H9 (cell line): ENCODE measurements around the gene NAA30. TPM values are rescaled to one million over a fixed set of nuclear protein-coding genes. Genes with fewer than 3 reads are reported as not detected.

Source experiments
- DNase-seq: peaks from one replicate; pipeline ENCODE4 v3.0.0-alpha.2; 2017
- H2AFZ ChIP-seq: one replicate; pipeline ENCODE4 v1.6.1; 2013; ENCODE audit warnings: mild to moderate bottlenecking, low read length, control low read depth, moderate library complexity
- H2AK5ac ChIP-seq: 2 replicates; pipeline ENCODE4 v1.6.1; 2013; ENCODE audit warnings: low read length, control low read depth, mixed read lengths; ENCODE audit not compliant: insufficient read length
- H2BK120ac ChIP-seq: one replicate; pipeline ENCODE4 v1.6.1; 2013; ENCODE audit warnings: low read depth, mild to moderate bottlenecking, low read length, control low read depth, inconsistent platforms; ENCODE audit not compliant: poor library complexity, severe bottlenecking
- H2BK12ac ChIP-seq: 2 replicates; pipeline ENCODE4 v1.6.1; 2013; ENCODE audit warnings: low read length, control low read depth, mixed read lengths, low read depth; ENCODE audit not compliant: insufficient read length
- H2BK15ac ChIP-seq: 2 replicates; pipeline ENCODE4 v1.6.1; 2013; ENCODE audit warnings: low read depth, low read length, control low read depth
- H2BK20ac ChIP-seq: one replicate; pipeline ENCODE4 v1.6.1; 2013; ENCODE audit warnings: low read depth, mild to moderate bottlenecking, low read length, control low read depth, inconsistent platforms; ENCODE audit not compliant: poor library complexity, severe bottlenecking
- H2BK5ac ChIP-seq: 2 replicates; pipeline ENCODE4 v1.6.1; 2013; ENCODE audit warnings: low read length, control low read depth, mixed read lengths; ENCODE audit not compliant: insufficient read length
- H3K14ac ChIP-seq: 2 replicates; pipeline ENCODE4 v1.6.1; 2013; ENCODE audit warnings: low read length, control low read depth; ENCODE audit not compliant: insufficient read depth
- H3K18ac ChIP-seq: 2 replicates; pipeline ENCODE4 v1.6.1; 2013; ENCODE audit warnings: low read depth, mild to moderate bottlenecking, mixed read lengths, low read length, control low read depth; ENCODE audit not compliant: insufficient read length
- H3K23ac ChIP-seq: 2 replicates; pipeline ENCODE4 v1.6.1; 2013; ENCODE audit warnings: low read length, control low read depth, mixed read lengths, low read depth; ENCODE audit not compliant: insufficient read length
- H3K23me2 ChIP-seq: 2 replicates; pipeline ENCODE4 v1.6.1; 2013; ENCODE audit warnings: low read depth, mild to moderate bottlenecking, mixed read lengths, low read length, control low read depth; ENCODE audit not compliant: insufficient read length, poor library complexity, severe bottlenecking
- H3K27ac ChIP-seq: 2 replicates; pipeline ENCODE4 v1.5.1; 2013; ENCODE audit warnings: low read length, control low read depth, mixed read lengths, low read depth; ENCODE audit not compliant: insufficient read length
- H3K27me3 ChIP-seq: 2 replicates; pipeline ENCODE4 v1.6.1; 2013; ENCODE audit warnings: low read length, control low read depth, inconsistent platforms; ENCODE audit not compliant: insufficient read depth
- H3K4ac ChIP-seq: 2 replicates; pipeline ENCODE4 v1.6.1; 2013; ENCODE audit warnings: low read depth, mild to moderate bottlenecking, control low read depth, inconsistent platforms, low read length, moderate library complexity
- H3K4me1 ChIP-seq: 2 replicates; pipeline ENCODE4 v1.6.1; 2013; ENCODE audit warnings: low read length, control low read depth, inconsistent platforms; ENCODE audit not compliant: insufficient read depth
- H3K4me2 ChIP-seq: 2 replicates; pipeline ENCODE4 v1.6.1; 2013; ENCODE audit warnings: low read length, control low read depth, mixed read lengths; ENCODE audit not compliant: insufficient read length, insufficient read depth
- H3K56ac ChIP-seq: 2 replicates; pipeline ENCODE4 v1.6.1; 2013; ENCODE audit warnings: low read depth, mild to moderate bottlenecking, mixed read lengths, low read length, control low read depth; ENCODE audit not compliant: insufficient read length
- H3K79me1 ChIP-seq: 2 replicates; pipeline ENCODE4 v1.6.1; 2013; ENCODE audit warnings: low read depth, mild to moderate bottlenecking, moderate library complexity, low read length, control low read depth, inconsistent platforms; ENCODE audit not compliant: insufficient read depth, poor library complexity, severe bottlenecking
- H3K79me2 ChIP-seq: 2 replicates; pipeline ENCODE4 v1.6.1; 2013; ENCODE audit warnings: low read length, control low read depth, inconsistent platforms; ENCODE audit not compliant: insufficient read depth
- H3K9ac ChIP-seq: 2 replicates; pipeline ENCODE4 v1.6.1; 2013; ENCODE audit warnings: low read length, control low read depth, mixed read lengths; ENCODE audit not compliant: insufficient read length; ENCODE audit errors: extremely low read depth
- H3K9me3 ChIP-seq: one replicate; pipeline ENCODE4 v1.6.1; 2013; ENCODE audit warnings: low read depth, low read length, inconsistent platforms; ENCODE audit not compliant: control insufficient read depth
- H3T11ph ChIP-seq: one replicate; pipeline ENCODE4 v1.6.1; 2013; ENCODE audit warnings: mild to moderate bottlenecking, low read length, control low read depth, inconsistent platforms
- H4K20me1 ChIP-seq: one replicate; pipeline ENCODE4 v1.6.1; 2013; ENCODE audit not compliant: control insufficient read depth, insufficient read length, insufficient read depth
- H4K5ac ChIP-seq: 2 replicates; pipeline ENCODE4 v1.6.1; 2013; ENCODE audit warnings: low read depth, mild to moderate bottlenecking, mixed read lengths, low read length, control low read depth; ENCODE audit not compliant: insufficient read length
- H4K8ac ChIP-seq: replicated peaks from 2 replicates; pipeline ENCODE4 v1.6.1; 2013; ENCODE audit warnings: low read length, control low read depth, mixed read lengths, low read depth; ENCODE audit not compliant: insufficient read length
- H4K91ac ChIP-seq: 2 replicates; pipeline ENCODE4 v1.6.1; 2013; ENCODE audit warnings: low read depth, mild to moderate bottlenecking, moderate library complexity, mixed read lengths, low read length, control low read depth; ENCODE audit not compliant: insufficient read length
- H3K27ac Mint-ChIP-seq, 3 experiments: 2 replicates in 2 of 3; 3 replicates in 1 of 3; pipeline ENCODE4 v1.8.0; 2020 to 2021; ENCODE audit warnings: mixed read lengths in 3 of 3, mild to moderate bottlenecking in 1 of 3, moderate library complexity in 1 of 3
- H3K27me3 Mint-ChIP-seq: 2 replicates; pipeline ENCODE4 v1.8.0; 2021; ENCODE audit warnings: low read depth, mild to moderate bottlenecking, moderate library complexity, mixed read lengths
- H3K36me3 Mint-ChIP-seq, 3 experiments: 2 replicates in 2 of 3; 3 replicates in 1 of 3; pipeline ENCODE4 v1.8.0; 2020 to 2021; ENCODE audit warnings: low read depth in 3 of 3, mixed read lengths in 3 of 3; ENCODE audit not compliant: insufficient read depth in 1 of 3
- H3K4me1 Mint-ChIP-seq, 2 experiments: 2 replicates each; pipeline ENCODE4 v1.8.0; 2020; ENCODE audit warnings: mixed read lengths in 2 of 2
- H3K4me3 Mint-ChIP-seq, 2 experiments: 2 replicates in 1 of 2; 3 replicates in 1 of 2; pipeline ENCODE4 v1.8.0; 2020 to 2021; ENCODE audit warnings: mild to moderate bottlenecking in 2 of 2, mixed read lengths in 2 of 2, moderate library complexity in 1 of 2
- H3K9me3 Mint-ChIP-seq, 2 experiments: 2 replicates in 1 of 2; 3 replicates in 1 of 2; pipeline ENCODE4 v1.8.0; 2020; ENCODE audit warnings: mild to moderate bottlenecking in 2 of 2, mixed read lengths in 2 of 2, moderate library complexity in 1 of 2
- CTCF ChIP-seq: fragments of 200-600 bp; sonication (generic); conservative IDR thresholded peaks from 3 replicates; pipeline ENCODE4 v1.8.0; 2021; ENCODE audit warnings: antibody characterized with exemption, mild to moderate bottlenecking
- total RNA-seq: library from RNA; stranded (reverse); gene quantifications from 2 replicates; pipeline ENCODE4 v1.2.1, GENCODE V29; 2021

Gene NAA30
- total RNA-seq, 1 experiment from 2014 or later, result 20.9 TPM

GRCh38 chr14:57388067-57388466, 2.3 kb upstream of the NAA30 start:
- peaks cover 35 to 40% of the 10 kb centered on the region in 2 experiments for H3K4me1 Mint-ChIP-seq

More at GRCh38 chr14:57388067-57388466, 2.3 kb upstream of the NAA30 start:
- no peak overlapping the region for H2BK20ac ChIP-seq
- no peak for TF ChIP-seq CTCF
- no peak overlapping the region for H3K27ac Mint-ChIP-seq
- no peak overlapping the region for H4K8ac ChIP-seq
- DNase-seq, result no peak
- no peak overlapping the region for H3K9ac ChIP-seq
- no peak overlapping the region for H2BK120ac ChIP-seq
- peaks cover 32% of the 10 kb centered on the region for H3K27me3 Mint-ChIP-seq
- H3T11ph ChIP-seq, result no peak overlapping the region
- H2AK5ac ChIP-seq, result no peak overlapping the region
- no peak overlapping the region for H2BK5ac ChIP-seq
- H3K4me2 ChIP-seq, result no peak overlapping the region
- no peak overlapping the region for H3K14ac ChIP-seq
- H2BK15ac ChIP-seq, result no peak overlapping the region
- H4K5ac ChIP-seq, result no peak overlapping the region
- H3K18ac ChIP-seq, result no peak overlapping the region
- H3K4ac ChIP-seq, result no peak overlapping the region
- H3K23me2 ChIP-seq, result peaks cover 6% of the 10 kb centered on the region
- no peak overlapping the region for H3K23ac ChIP-seq
- H3K79me2 ChIP-seq, result peaks cover 9% of the 10 kb centered on the region; the same call in 1 of the 2 replicates
- no peak overlapping the region for H2AFZ ChIP-seq
- H3K9me3 Mint-ChIP-seq, result no peaks in the 10 kb centered on the region
- no peaks in the 10 kb centered on the region for H3K9me3 ChIP-seq
- H3K56ac ChIP-seq, result no peak overlapping the region
- no peak overlapping the region for H3K27ac ChIP-seq
- no peak overlapping the region for H2BK12ac ChIP-seq
- no peaks in the 10 kb centered on the region; the same call in 1 of the 2 replicates for H3K27me3 ChIP-seq
- peaks cover 3% of the 10 kb centered on the region for H3K79me1 ChIP-seq
- no peak overlapping the region for H3K4me3 Mint-ChIP-seq
- H4K20me1 ChIP-seq, result no peaks in the 10 kb centered on the region
- peaks cover 0 to 8% (median 6%) of the 10 kb centered on the region in 3 experiments; a peak in 3 of 7 replicates for H3K36me3 Mint-ChIP-seq
- H4K91ac ChIP-seq, result no peak overlapping the region
- H3K4me1 ChIP-seq, result no peaks in the 10 kb centered on the region; the same call in 1 of the 2 replicates
